Measurements from ENCODE around the gene C10orf71.

C10orf71 gene

DNA sequence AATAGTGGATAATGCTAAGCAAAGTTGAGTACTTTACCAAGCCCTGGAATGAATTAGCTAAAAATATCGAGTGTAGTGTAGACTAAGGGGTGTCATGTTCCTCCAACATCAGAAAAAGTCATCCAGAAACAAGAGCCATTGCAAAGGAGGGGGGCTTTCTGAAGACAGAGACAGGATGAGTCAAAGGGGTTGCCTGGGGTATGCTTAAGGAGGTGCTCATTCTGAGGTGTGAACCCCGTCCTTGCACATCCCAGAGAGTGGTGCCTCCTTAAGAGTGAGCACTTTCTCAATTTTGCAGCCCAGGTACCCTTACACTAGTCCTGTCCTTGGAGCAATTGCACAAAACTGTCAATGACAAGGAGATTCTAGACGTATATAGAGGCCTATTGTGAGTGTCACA lies 43.1 kb upstream of the C10orf71 start:
- H3K4me1 ChIP-seq (ENCODE audit: control insufficient read depth in 1 of 2, insufficient read depth in 1 of 2, low read depth in 1 of 2, low read length in 1 of 2): peaks cover 7 to 9% of the 10 kb centered on the region in 2 experiments
- H3K27ac ChIP-seq: no peak overlapping the region
- TF ChIP-seq, protein P1, sequence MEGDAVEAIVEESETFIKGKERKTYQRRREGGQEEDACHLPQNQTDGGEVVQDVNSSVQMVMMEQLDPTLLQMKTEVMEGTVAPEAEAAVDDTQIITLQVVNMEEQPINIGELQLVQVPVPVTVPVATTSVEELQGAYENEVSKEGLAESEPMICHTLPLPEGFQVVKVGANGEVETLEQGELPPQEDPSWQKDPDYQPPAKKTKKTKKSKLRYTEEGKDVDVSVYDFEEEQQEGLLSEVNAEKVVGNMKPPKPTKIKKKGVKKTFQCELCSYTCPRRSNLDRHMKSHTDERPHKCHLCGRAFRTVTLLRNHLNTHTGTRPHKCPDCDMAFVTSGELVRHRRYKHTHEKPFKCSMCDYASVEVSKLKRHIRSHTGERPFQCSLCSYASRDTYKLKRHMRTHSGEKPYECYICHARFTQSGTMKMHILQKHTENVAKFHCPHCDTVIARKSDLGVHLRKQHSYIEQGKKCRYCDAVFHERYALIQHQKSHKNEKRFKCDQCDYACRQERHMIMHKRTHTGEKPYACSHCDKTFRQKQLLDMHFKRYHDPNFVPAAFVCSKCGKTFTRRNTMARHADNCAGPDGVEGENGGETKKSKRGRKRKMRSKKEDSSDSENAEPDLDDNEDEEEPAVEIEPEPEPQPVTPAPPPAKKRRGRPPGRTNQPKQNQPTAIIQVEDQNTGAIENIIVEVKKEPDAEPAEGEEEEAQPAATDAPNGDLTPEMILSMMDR (IDR thresholded peaks at IDR 0.05): no peak
- H3K9me3 ChIP-seq: no peaks in the 10 kb centered on the region
- H3K36me3 ChIP-seq: no peaks in the 10 kb centered on the region
- no peak overlapping the region for H3K4me3 ChIP-seq (ENCODE audit: low read depth in 1 of 2, low read length in 1 of 2)
- H3K27me3 ChIP-seq: peaks cover 10% of the 10 kb centered on the region

DNA sequence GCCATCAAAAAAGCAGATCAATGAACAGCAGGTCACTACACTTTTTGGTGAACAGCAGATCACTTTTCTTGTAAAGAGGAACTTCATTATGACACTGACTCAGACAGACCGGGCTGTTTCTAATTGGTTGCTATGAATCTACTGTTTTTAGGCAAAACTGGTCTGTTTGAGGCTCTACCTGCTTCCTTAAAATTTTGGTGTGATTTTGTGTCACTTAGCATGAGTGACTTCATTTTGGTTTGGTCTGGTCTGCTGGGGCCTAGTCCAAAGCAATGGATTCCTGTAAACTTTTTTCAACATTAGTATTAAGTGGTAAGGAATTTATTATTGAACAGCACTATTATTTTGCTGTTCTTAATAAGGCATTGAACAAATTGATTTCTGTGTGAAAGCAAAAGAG lies 41.8 kb upstream of the C10orf71 start:
- Histone ChIP-seq H3K9me3 (no peaks in the 10 kb centered on the region), H3K27me3 (peaks cover 10% of the 10 kb centered on the region), H3K27ac (no peak overlapping the region), H3K36me3 (no peaks in the 10 kb centered on the region), H3K4me3 (ENCODE audit: low read depth in 1 of 2, low read length in 1 of 2) (no peak overlapping the region), H3K4me1 (ENCODE audit: control insufficient read depth in 1 of 2, insufficient read depth in 1 of 2, low read depth in 1 of 2, low read length in 1 of 2) (peaks cover 7 to 9% of the 10 kb centered on the region in 2 experiments)
- TF ChIP-seq, protein P1 (IDR thresholded peaks at IDR 0.05): no peak

DNA sequence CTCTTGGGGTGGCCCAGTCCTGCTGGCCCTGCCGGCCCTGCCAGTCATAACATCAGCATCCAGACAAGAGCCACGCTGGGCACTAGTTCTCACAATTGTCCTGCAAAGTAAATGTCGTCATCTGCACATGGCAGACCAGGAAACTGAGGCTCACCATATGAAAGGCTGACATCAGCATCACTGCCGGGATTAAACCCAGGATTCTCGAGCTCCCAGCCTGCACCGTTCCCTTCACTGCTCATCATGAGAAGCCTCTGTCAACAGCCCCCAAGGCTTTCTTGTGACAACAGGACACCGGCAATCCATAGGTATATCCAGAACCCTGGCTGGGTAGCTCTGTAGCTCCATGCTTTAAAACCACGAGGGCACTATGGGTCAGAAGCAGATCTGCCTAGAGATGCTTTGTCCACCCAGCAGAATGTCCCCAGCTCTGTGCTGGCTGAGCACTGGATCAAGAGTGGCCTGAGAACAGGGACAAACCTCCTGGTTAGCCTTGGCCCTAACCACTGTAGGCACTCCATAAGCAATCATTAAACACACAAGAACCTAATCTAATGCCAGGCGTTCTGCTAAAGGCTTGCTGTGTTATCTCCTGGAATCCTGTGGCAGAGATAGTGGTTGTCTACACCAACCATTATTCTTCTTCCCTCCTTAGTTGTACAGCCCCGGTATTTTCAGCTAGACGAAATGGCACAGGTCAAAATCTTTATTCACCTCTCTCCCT lies 41.2 kb upstream of the C10orf71 start:
- H3K36me3 ChIP-seq: no peaks in the 10 kb centered on the region
- no peak overlapping the region for H3K4me3 ChIP-seq (ENCODE audit: low read depth in 1 of 2, low read length in 1 of 2)
- no peak overlapping the region for H3K27ac ChIP-seq
- peaks cover 10% of the 10 kb centered on the region for H3K27me3 ChIP-seq
- H3K9me3 ChIP-seq: no peaks in the 10 kb centered on the region
- TF ChIP-seq, protein P1 (IDR thresholded peaks at IDR 0.05): no peak
- H3K4me1 ChIP-seq (ENCODE audit: control insufficient read depth in 1 of 2, insufficient read depth in 1 of 2, low read depth in 1 of 2, low read length in 1 of 2): peaks cover 7 to 9% of the 10 kb centered on the region in 2 experiments

DNA sequence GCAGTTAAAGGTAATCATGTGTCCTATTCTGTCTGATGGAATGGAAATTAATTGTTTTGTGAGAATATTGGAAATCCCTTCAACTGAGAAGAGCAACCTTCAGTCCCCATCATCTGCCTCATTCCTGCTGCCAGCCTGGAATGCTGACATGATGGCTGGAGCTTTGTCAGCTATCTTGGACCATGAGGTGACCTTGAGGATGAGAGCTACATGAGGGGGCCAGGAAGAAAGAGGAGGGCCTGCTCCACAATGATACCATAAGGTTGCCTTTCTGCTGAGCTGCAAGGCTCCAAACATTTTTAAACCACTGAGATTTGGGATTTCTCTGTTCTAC lies 40.7 kb upstream of the C10orf71 start:
- Histone ChIP-seq H3K36me3 (no peaks in the 10 kb centered on the region), H3K4me1 (ENCODE audit: control insufficient read depth in 1 of 2, insufficient read depth in 1 of 2, low read depth in 1 of 2, low read length in 1 of 2) (peaks cover 7 to 9% of the 10 kb centered on the region in 2 experiments), H3K27ac (no peak overlapping the region), H3K4me3 (ENCODE audit: low read depth in 1 of 2, low read length in 1 of 2) (no peak overlapping the region), H3K9me3 (no peaks in the 10 kb centered on the region), H3K27me3 (peaks cover 8% of the 10 kb centered on the region)
- TF ChIP-seq, protein P1 (IDR thresholded peaks at IDR 0.05): no peak

DNA sequence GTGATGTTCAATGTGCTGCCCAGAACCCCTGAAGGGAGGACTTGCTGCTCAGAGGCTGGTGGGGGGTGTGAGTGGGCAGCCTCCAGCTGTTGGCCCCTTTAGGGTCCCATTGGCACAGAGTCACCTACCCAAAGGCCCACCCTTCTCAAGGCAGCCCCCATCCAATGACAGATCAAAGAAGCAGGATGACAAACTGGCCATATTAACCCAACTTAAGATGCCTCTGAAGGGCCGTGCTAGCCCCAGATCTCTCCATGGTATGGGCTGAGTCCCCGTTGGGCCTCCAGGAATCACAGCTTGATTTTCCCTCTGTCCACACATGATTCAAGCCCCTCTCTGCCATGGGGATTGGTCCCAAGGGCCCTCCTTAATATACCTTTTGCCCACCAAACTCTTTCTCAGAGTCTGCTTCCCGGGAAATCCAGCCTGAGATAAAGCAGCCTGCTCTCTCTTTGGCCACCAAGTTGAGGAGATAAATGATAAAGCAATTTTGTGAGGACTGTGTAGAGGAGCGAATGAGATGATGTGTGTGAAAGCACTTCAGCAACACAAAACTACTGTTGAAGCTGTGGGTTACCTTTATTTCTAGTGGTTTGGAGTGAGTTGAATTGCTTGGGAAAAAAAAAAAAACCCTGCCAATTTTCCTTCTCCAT lies 38.2 kb upstream of the C10orf71 start:
- TF ChIP-seq, protein P1 (IDR thresholded peaks at IDR 0.05): no peak
- Histone ChIP-seq H3K4me1 (ENCODE audit: control insufficient read depth in 1 of 2, insufficient read depth in 1 of 2, low read depth in 1 of 2, low read length in 1 of 2) (no peaks in the 10 kb centered on the region), H3K27ac (no peak overlapping the region), H3K36me3 (no peaks in the 10 kb centered on the region), H3K27me3 (no peaks in the 10 kb centered on the region), H3K9me3 (no peaks in the 10 kb centered on the region), H3K4me3 (ENCODE audit: low read depth in 1 of 2, low read length in 1 of 2) (no peak overlapping the region)
